ENCODE results near the gene AGTR1. TPM values are rescaled to one million over a fixed set of nuclear protein-coding genes. Genes with fewer than 3 reads are reported as not detected.
"Not testable (repeated sequence)": the region's sequence is repeated elsewhere in the genome, so short reads cannot be mapped to it uniquely, and the experiment has no call there.

Gene AGTR1
- total RNA-seq, 2 donors from 2014 or later: 3.3 to 13.0 TPM

DNA sequence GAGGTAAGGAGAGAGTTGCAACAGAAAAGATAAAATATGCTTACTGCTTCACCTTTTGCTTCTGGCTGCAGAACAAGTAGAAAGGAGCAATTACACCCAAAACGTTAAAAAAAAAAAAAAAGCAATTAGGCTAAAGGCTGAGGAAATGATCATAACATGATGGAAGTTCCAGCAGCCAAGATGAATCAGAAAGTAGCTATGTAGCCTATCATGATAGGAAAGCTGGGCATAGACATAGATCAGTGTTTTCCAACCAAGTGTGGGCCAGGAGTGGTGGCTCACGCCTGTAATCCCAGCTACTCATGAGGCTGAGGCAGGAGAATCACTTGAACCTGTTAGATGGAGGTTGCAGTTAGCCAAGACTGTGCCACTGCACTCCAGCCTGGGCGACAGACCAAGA, 52.6 kb downstream of the AGTR1 start:
- Histone ChIP-seq H3K9me3 (no peaks in the 10 kb centered on the region), H3K4me1 (replicated peaks) (no peaks in the 10 kb centered on the region), H3K4me3 (no peak overlapping the region), H3K36me3 (no peaks in the 10 kb centered on the region), H3K27ac (no peak overlapping the region), H3K27me3 (replicated peaks; ENCODE audit: insufficient read depth) (no peaks in the 10 kb centered on the region)
- WGBS: 69% methylated on average over 3 of the region's 3 CpGs
- intact Hi-C loops (cut with DNase I): no loop called here
- TF ChIP-seq POLR2A (IDR thresholded peaks at IDR 0.05): no peak
- TF ChIP-seq, protein P1, sequence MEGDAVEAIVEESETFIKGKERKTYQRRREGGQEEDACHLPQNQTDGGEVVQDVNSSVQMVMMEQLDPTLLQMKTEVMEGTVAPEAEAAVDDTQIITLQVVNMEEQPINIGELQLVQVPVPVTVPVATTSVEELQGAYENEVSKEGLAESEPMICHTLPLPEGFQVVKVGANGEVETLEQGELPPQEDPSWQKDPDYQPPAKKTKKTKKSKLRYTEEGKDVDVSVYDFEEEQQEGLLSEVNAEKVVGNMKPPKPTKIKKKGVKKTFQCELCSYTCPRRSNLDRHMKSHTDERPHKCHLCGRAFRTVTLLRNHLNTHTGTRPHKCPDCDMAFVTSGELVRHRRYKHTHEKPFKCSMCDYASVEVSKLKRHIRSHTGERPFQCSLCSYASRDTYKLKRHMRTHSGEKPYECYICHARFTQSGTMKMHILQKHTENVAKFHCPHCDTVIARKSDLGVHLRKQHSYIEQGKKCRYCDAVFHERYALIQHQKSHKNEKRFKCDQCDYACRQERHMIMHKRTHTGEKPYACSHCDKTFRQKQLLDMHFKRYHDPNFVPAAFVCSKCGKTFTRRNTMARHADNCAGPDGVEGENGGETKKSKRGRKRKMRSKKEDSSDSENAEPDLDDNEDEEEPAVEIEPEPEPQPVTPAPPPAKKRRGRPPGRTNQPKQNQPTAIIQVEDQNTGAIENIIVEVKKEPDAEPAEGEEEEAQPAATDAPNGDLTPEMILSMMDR (IDR thresholded peaks at IDR 0.05): no peak
- TF ChIP-seq POLR2AphosphoS5 (IDR thresholded peaks at IDR 0.05): no peak
- DNase-seq (ENCODE audit: low spot score): no peak

DNA sequence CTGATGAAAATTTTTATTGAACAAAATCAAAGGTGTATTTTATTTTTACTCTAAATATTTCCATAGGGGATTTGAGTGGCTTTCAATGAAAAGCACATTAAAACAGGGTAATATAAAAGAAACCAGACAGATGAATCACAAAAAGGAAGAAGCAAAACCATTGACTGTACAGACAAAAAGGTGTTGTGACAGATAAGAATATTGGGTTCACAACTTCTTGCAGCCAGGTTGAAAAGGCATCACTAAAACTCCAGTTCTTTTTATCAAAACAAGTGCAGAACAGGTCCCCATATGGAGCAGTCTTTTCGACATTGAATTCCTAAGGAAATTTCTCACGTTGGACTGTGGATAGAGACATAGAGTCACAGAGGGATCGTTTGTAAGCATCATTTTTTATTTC, 53.8 kb downstream of the AGTR1 start:
- H3K27me3 ChIP-seq (replicated peaks; ENCODE audit: insufficient read depth): no peaks in the 10 kb centered on the region
- H3K4me1 ChIP-seq (replicated peaks): no peaks in the 10 kb centered on the region
- intact Hi-C loops (cut with DNase I): no loop called here
- DNase-seq (ENCODE audit: low spot score): no peak
- H3K36me3 ChIP-seq: no peaks in the 10 kb centered on the region
- no peaks in the 10 kb centered on the region for H3K9me3 ChIP-seq
- 92% methylated on average over 3 of the region's 3 CpGs for WGBS
- H3K27ac ChIP-seq: no peak overlapping the region
- TF ChIP-seq POLR2A (IDR thresholded peaks at IDR 0.05): no peak
- TF ChIP-seq, protein P1 (IDR thresholded peaks at IDR 0.05): no peak
- no peak for TF ChIP-seq POLR2AphosphoS5 (IDR thresholded peaks at IDR 0.05)
- H3K4me3 ChIP-seq: no peak overlapping the region

DNA sequence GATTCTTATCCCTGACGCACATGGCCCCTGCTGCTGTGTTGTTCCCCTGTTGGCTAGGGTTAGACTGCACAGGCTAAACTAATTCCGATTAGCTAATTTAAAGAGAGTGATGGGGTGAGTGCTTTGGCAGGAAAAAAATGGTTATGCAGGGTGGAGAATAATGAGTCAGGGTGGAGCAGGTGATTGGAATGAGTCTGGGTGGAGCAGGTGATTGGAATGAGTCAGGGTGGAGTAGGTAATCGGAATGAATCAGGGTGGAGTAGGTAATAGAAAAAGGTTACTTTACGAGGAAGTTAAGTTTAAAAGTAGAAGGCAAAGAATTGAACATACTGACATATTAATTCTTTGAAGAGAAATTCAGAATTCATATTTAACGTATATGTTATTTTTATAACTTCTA, 55.7 kb downstream of the AGTR1 start:
- H3K4me1 ChIP-seq (replicated peaks); H3K9me3 ChIP-seq; H3K27me3 ChIP-seq (replicated peaks; ENCODE audit: insufficient read depth); DNase-seq (ENCODE audit: low spot score); H3K27ac ChIP-seq; H3K4me3 ChIP-seq; H3K36me3 ChIP-seq; intact Hi-C loops (cut with DNase I): not testable (repeated sequence)
- WGBS: 85% methylated on average over 5 of the region's 5 CpGs

DNA sequence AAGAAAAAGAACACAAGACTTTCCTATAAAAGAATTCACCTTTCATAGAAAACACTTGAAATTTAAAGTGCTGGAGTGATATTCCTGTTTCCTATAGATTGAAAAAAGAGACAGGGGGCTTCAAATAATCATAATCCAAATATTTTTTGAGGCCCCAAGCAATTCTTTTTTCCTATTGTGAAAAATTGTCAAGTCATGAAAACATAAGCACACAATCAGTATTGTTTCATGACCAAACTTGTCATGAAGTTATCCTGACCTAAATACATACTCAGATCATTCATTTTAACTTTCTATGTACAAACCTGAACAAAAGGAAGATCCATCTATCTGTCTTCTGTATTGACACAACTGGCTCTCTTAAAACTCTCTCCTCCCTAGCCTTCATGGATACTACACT, 57.9 kb downstream of the AGTR1 start:
- H3K27me3 ChIP-seq (replicated peaks; ENCODE audit: insufficient read depth): no peaks in the 10 kb centered on the region
- no peak for TF ChIP-seq POLR2AphosphoS5 (IDR thresholded peaks at IDR 0.05)
- no peak for TF ChIP-seq POLR2A (IDR thresholded peaks at IDR 0.05)
- TF ChIP-seq, protein P1 (IDR thresholded peaks at IDR 0.05): no peak
- DNase-seq (ENCODE audit: low spot score): no peak
- no peaks in the 10 kb centered on the region for H3K36me3 ChIP-seq
- no peak overlapping the region for H3K27ac ChIP-seq
- no peaks in the 10 kb centered on the region for H3K9me3 ChIP-seq
- H3K4me1 ChIP-seq (replicated peaks): no peaks in the 10 kb centered on the region
- H3K4me3 ChIP-seq: no peak overlapping the region
- intact Hi-C loops (cut with DNase I): no loop called here

DNA sequence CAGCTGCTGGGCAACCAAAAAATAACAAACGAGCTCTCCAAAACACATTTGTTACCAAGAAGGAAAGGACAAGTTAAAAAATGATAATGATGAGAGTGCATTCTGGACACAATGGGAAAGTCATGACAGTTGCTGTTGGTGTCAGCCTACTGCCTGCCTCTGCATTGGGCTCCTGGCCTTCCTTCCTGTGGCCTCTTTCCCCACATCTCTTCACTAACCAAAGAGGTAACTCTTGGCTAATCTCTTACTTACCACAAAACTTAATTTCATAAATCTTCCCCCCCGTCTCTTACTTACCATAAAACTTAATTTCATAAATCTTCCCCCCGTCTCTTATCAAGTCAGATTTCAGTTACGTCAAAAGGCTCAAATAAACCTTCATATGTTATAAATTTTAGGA, 58.6 kb downstream of the AGTR1 start:
- no peaks in the 10 kb centered on the region for H3K36me3 ChIP-seq
- TF ChIP-seq, protein P1 (IDR thresholded peaks at IDR 0.05): no peak
- no peak for TF ChIP-seq POLR2A (IDR thresholded peaks at IDR 0.05)
- TF ChIP-seq POLR2AphosphoS5 (IDR thresholded peaks at IDR 0.05): no peak
- H3K27me3 ChIP-seq (replicated peaks; ENCODE audit: insufficient read depth): no peaks in the 10 kb centered on the region
- H3K27ac ChIP-seq: no peak overlapping the region
- H3K4me3 ChIP-seq: no peak overlapping the region
- intact Hi-C loops (cut with DNase I): no loop called here
- no peak for DNase-seq (ENCODE audit: low spot score)
- 78% methylated on average over 4 of the region's 4 CpGs for WGBS
- H3K9me3 ChIP-seq: no peaks in the 10 kb centered on the region
- no peaks in the 10 kb centered on the region for H3K4me1 ChIP-seq (replicated peaks)

Measured in prostate gland (tissue), 2 donors.